Activated CD8-positive, alpha-beta T cell treated with anti-CD3 and anti-CD28 coated beads, Interleukin-2, amount 10 ng/mL, durations not matched to agents 7 days and 5 days (primary cell): ENCODE results near the gene SMIM30. TPM values are rescaled to one million over a fixed set of nuclear protein-coding genes. Genes with fewer than 3 reads are reported as not detected.

Experiments
- ATAC-seq: fragments of 150-1000 bp; cut with Tn5 transposase; one replicate; pipeline ENCODE4 v1.10.0; 2021; ENCODE audit warnings: moderate library complexity
- CTCF ChIA-PET: fragments of 350-600 bp; sonication (Branson Sonifier 250); formaldehyde crosslinking; loops from one replicate; lab custom pipeline; 2021; ENCODE audit warnings: antibody characterized with exemption; lab: Charles Lee
- POLR2A ChIA-PET: fragments of 350-600 bp; sonication (Branson Sonifier 250); formaldehyde crosslinking; loops from one replicate; lab custom pipeline; 2021; ENCODE audit warnings: antibody characterized with exemption; lab: Charles Lee
- DNase-seq: peaks from one replicate; pipeline ENCODE4 v3.0.0-alpha.2; 2020
- H3K27ac Mint-ChIP-seq: one replicate; pipeline ENCODE4 v1.8.0; 2021; ENCODE audit warnings: mild to moderate bottlenecking, mixed read lengths
- H3K27me3 Mint-ChIP-seq: one replicate; pipeline ENCODE4 v1.8.0; 2021; ENCODE audit warnings: low read depth, mixed read lengths
- H3K36me3 Mint-ChIP-seq: one replicate; pipeline ENCODE4 v1.8.0; 2021; ENCODE audit warnings: low read depth, mixed read lengths
- H3K4me1 Mint-ChIP-seq: one replicate; pipeline ENCODE4 v1.8.0; 2021; ENCODE audit warnings: low read depth, mixed read lengths
- H3K4me3 Mint-ChIP-seq: one replicate; pipeline ENCODE4 v1.8.0; 2021; ENCODE audit warnings: mild to moderate bottlenecking, mixed read lengths
- H3K9me3 Mint-ChIP-seq: one replicate; pipeline ENCODE4 v1.8.0; 2022; ENCODE audit warnings: mixed read lengths; ENCODE audit not compliant: insufficient read depth
- total RNA-seq, 2 experiments: library from RNA; stranded (reverse); gene quantifications; one replicate each; pipeline ENCODE4 v1.2.3, GENCODE V29; 2021

SMIM30 gene
- total RNA-seq, 2 experiments from 2014 or later, result 24.6 to 25.8 TPM

DNA sequence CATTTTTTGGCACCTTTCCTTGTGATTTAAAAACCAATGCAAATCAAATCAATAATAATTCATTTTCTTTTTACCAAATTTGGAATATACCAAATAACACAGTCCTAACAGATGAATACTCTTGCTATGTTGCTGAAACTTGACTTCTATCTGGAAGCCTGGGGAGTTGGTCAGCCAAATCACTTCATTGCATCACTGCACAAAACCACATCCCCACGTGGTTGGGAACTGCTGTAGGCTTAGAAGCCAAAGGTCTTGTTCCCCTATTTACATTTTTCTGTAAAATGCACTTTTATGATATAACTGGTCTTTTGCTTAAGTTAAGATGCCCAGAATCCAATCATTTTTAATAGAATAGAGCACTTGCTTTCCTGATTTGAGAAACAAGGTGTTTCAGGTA, 46.9 kb downstream of the SMIM30 start:
- Mint-ChIP-seq H3K9me3 (no peaks in the 10 kb centered on the region), H3K27ac (no peak overlapping the region)
- CTCF ChIA-PET, result no interaction called here

More for the DNA sequence above, 46.9 kb downstream of the SMIM30 start:
- peaks cover 5% of the 10 kb centered on the region for H3K27me3 Mint-ChIP-seq
- no peaks in the 10 kb centered on the region for H3K36me3 Mint-ChIP-seq
- H3K4me1 Mint-ChIP-seq, result no peaks in the 10 kb centered on the region
- no peak overlapping the region for H3K4me3 Mint-ChIP-seq
- ATAC-seq (no peak), DNase-seq (no peak)
- POLR2A ChIA-PET, result no interaction called here

Other genes with a start within 250 kb of the SMIM30 start
- gene GPR85, start 31.7 kb downstream of the SMIM30 start, total RNA-seq, result not detected